ENCODE data around the gene IL1RAPL1.

The IL1RAPL1 gene

GRCh38 chrX:28920153-28920943, 333.1 kb downstream of the IL1RAPL1 start:
- no peak for TF ChIP-seq EZH2 (IDR thresholded peaks at IDR 0.05; ENCODE audit: borderline replicate concordance, low read depth, low read length, severe bottlenecking)
- TF ChIP-seq, protein P1, sequence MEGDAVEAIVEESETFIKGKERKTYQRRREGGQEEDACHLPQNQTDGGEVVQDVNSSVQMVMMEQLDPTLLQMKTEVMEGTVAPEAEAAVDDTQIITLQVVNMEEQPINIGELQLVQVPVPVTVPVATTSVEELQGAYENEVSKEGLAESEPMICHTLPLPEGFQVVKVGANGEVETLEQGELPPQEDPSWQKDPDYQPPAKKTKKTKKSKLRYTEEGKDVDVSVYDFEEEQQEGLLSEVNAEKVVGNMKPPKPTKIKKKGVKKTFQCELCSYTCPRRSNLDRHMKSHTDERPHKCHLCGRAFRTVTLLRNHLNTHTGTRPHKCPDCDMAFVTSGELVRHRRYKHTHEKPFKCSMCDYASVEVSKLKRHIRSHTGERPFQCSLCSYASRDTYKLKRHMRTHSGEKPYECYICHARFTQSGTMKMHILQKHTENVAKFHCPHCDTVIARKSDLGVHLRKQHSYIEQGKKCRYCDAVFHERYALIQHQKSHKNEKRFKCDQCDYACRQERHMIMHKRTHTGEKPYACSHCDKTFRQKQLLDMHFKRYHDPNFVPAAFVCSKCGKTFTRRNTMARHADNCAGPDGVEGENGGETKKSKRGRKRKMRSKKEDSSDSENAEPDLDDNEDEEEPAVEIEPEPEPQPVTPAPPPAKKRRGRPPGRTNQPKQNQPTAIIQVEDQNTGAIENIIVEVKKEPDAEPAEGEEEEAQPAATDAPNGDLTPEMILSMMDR (IDR thresholded peaks at IDR 0.05; ENCODE audit: borderline replicate concordance, extremely low read depth, low read length, poor library complexity, severe bottlenecking) = no peak
- DNase-seq = no peak
- no peak overlapping the region for H2AFZ ChIP-seq (ENCODE audit: low read depth, low read length)

GRCh38 chrX:28922106-28922505, 334.9 kb downstream of the IL1RAPL1 start:
- no peak for TF ChIP-seq EZH2 (IDR thresholded peaks at IDR 0.05; ENCODE audit: borderline replicate concordance, low read depth, low read length, severe bottlenecking)
- TF ChIP-seq, protein P1 (IDR thresholded peaks at IDR 0.05; ENCODE audit: borderline replicate concordance, extremely low read depth, low read length, poor library complexity, severe bottlenecking) = no peak
- no peak overlapping the region for H3K9ac ChIP-seq (ENCODE audit: low read depth, low read length)
- DNase-seq (no peak), ATAC-seq (ENCODE audit: insufficient read depth, low read depth) (no peak)
- no peaks in the 10 kb centered on the region for H4K20me1 ChIP-seq (ENCODE audit: insufficient read depth, low read length)
- H3K9me3 ChIP-seq (ENCODE audit: insufficient read depth, low read length, severe bottlenecking) = no peaks in the 10 kb centered on the region
- no peaks in the 10 kb centered on the region for H3K36me3 ChIP-seq (ENCODE audit: insufficient read depth, low read length)
- H3K4me3 ChIP-seq (ENCODE audit: low read depth in 1 of 2, low read length in 2 of 2) = no peak overlapping the region
- H3K27me3 ChIP-seq (ENCODE audit: insufficient read depth, low read length, poor library complexity) = no peaks in the 10 kb centered on the region
- H3K4me1 ChIP-seq (ENCODE audit: insufficient read depth, low read length) = no peaks in the 10 kb centered on the region
- no peak overlapping the region for H2AFZ ChIP-seq (ENCODE audit: low read depth, low read length)
- H3K79me2 ChIP-seq (ENCODE audit: insufficient read depth, low read length) = no peaks in the 10 kb centered on the region
- no peak overlapping the region for H3K4me2 ChIP-seq (ENCODE audit: insufficient read depth, low read length)
- H3K27ac ChIP-seq (ENCODE audit: low read length) = no peak overlapping the region

More at GRCh38 chrX:28920153-28920943, 333.1 kb downstream of the IL1RAPL1 start:
- Histone ChIP-seq H3K9ac (ENCODE audit: low read depth, low read length) (no peak overlapping the region), H3K4me1 (ENCODE audit: insufficient read depth, low read length) (no peaks in the 10 kb centered on the region), H3K36me3 (ENCODE audit: insufficient read depth, low read length) (no peaks in the 10 kb centered on the region), H3K4me2 (ENCODE audit: insufficient read depth, low read length) (no peak overlapping the region), H3K27ac (ENCODE audit: low read length) (no peak overlapping the region), H3K9me3 (ENCODE audit: insufficient read depth, low read length, severe bottlenecking) (no peaks in the 10 kb centered on the region), H4K20me1 (ENCODE audit: insufficient read depth, low read length) (no peaks in the 10 kb centered on the region), H3K27me3 (ENCODE audit: insufficient read depth, low read length, poor library complexity) (no peaks in the 10 kb centered on the region), H3K79me2 (ENCODE audit: insufficient read depth, low read length) (no peaks in the 10 kb centered on the region), H3K4me3 (ENCODE audit: low read depth in 1 of 2, low read length in 2 of 2) (no peak overlapping the region)
- ATAC-seq (ENCODE audit: insufficient read depth, low read depth) = no peak

GRCh38 chrX:28946846-28947245, 359.6 kb downstream of the IL1RAPL1 start:
- no peak for ATAC-seq (ENCODE audit: insufficient read depth, low read depth)
- no peaks in the 10 kb centered on the region for H3K27me3 ChIP-seq (ENCODE audit: insufficient read depth, low read length, poor library complexity)
- no peaks in the 10 kb centered on the region for H4K20me1 ChIP-seq (ENCODE audit: insufficient read depth, low read length)
- H3K4me1 ChIP-seq (ENCODE audit: insufficient read depth, low read length) = no peaks in the 10 kb centered on the region
- no peaks in the 10 kb centered on the region for H3K79me2 ChIP-seq (ENCODE audit: insufficient read depth, low read length)
- TF ChIP-seq, protein P1 (IDR thresholded peaks at IDR 0.05; ENCODE audit: borderline replicate concordance, extremely low read depth, low read length, poor library complexity, severe bottlenecking) = no peak
- TF ChIP-seq EZH2 (IDR thresholded peaks at IDR 0.05; ENCODE audit: borderline replicate concordance, low read depth, low read length, severe bottlenecking) = no peak
- H3K9ac ChIP-seq (ENCODE audit: low read depth, low read length) = no peak overlapping the region
- H3K27ac ChIP-seq (ENCODE audit: low read length) = no peak overlapping the region
- no peak overlapping the region for H2AFZ ChIP-seq (ENCODE audit: low read depth, low read length)
- DNase-seq = no peak
- H3K9me3 ChIP-seq (ENCODE audit: insufficient read depth, low read length, severe bottlenecking) = no peaks in the 10 kb centered on the region
- H3K36me3 ChIP-seq (ENCODE audit: insufficient read depth, low read length) = no peaks in the 10 kb centered on the region
- no peak overlapping the region for H3K4me3 ChIP-seq (ENCODE audit: low read depth in 1 of 2, low read length in 2 of 2)
- no peak overlapping the region for H3K4me2 ChIP-seq (ENCODE audit: insufficient read depth, low read length)

Data from DND-41 (cell line).